ENCODE results near the gene DHX30. TPM values are rescaled to one million over a fixed set of nuclear protein-coding genes. Genes with fewer than 3 reads are reported as not detected.

The DHX30 gene
- polyA plus RNA-seq, 1 donor (not counting 4 experiments of a cell fraction or from before 2014, with no cell fraction given), result 28.3 TPM

GRCh38 chr3:47772788-47773187 is 30.1 kb upstream of the DHX30 start:
- dilution Hi-C loops (cut with MboI; ENCODE audit: extremely low pct_ligation_motif_present, low sequenced_read_pairs), result no loop called here
- Histone ChIP-seq H3K9me1 (ENCODE audit: control insufficient read depth, extremely low read depth, insufficient read depth, low read length) (no peaks in the 10 kb centered on the region), H3K79me2 (ENCODE audit: control insufficient read depth, insufficient read depth, low read length) (peaks cover 91% of the 10 kb centered on the region), H3K4me1 (ENCODE audit: control insufficient read depth, extremely low read depth, insufficient read depth, low read length) (no peaks in the 10 kb centered on the region), H3K27me3 (ENCODE audit: control insufficient read depth, extremely low read depth, insufficient read depth, low read length) (no peaks in the 10 kb centered on the region), H3K9ac (ENCODE audit: control insufficient read depth, extremely low read depth, insufficient read depth, low read length) (no peak overlapping the region), H2AFZ (ENCODE audit: control insufficient read depth, low read length) (no peak overlapping the region), H3K9me3 (ENCODE audit: control insufficient read depth, low read depth, low read length) (no peaks in the 10 kb centered on the region), H3K4me2 (ENCODE audit: control insufficient read depth, extremely low read depth, insufficient read depth, low read depth, low read length) (no peak overlapping the region), H4K20me1 (ENCODE audit: control insufficient read depth, extremely low read depth, insufficient read depth, low read length) (no peaks in the 10 kb centered on the region), H3K4me3 (ENCODE audit: control insufficient read depth in 2 of 3, extremely low read depth in 1 of 3, insufficient read depth in 2 of 3, low read depth in 1 of 3, low read length in 3 of 3) (no peak overlapping the region), H3K27ac (ENCODE audit: control insufficient read depth, insufficient read depth, low read length) (no peak overlapping the region), H3K36me3 (ENCODE audit: control insufficient read depth in 2 of 2, extremely low read depth in 1 of 2, insufficient read depth in 2 of 2, low read length in 2 of 2) (peaks cover 7 to 10% of the 10 kb centered on the region in 2 experiments)
- no peak for DNase-seq (ENCODE audit: low read depth, low spot score)
- FAIRE-seq, result no peak
- TF ChIP-seq EZH2 (IDR thresholded peaks at IDR 0.05; ENCODE audit: low read length), result no peak
- TF ChIP-seq, protein P1, sequence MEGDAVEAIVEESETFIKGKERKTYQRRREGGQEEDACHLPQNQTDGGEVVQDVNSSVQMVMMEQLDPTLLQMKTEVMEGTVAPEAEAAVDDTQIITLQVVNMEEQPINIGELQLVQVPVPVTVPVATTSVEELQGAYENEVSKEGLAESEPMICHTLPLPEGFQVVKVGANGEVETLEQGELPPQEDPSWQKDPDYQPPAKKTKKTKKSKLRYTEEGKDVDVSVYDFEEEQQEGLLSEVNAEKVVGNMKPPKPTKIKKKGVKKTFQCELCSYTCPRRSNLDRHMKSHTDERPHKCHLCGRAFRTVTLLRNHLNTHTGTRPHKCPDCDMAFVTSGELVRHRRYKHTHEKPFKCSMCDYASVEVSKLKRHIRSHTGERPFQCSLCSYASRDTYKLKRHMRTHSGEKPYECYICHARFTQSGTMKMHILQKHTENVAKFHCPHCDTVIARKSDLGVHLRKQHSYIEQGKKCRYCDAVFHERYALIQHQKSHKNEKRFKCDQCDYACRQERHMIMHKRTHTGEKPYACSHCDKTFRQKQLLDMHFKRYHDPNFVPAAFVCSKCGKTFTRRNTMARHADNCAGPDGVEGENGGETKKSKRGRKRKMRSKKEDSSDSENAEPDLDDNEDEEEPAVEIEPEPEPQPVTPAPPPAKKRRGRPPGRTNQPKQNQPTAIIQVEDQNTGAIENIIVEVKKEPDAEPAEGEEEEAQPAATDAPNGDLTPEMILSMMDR (optimal IDR thresholded peaks at IDR 0.05 in 1 of 3, IDR thresholded peaks at IDR 0.05 in 1 of 3, conservative IDR thresholded peaks at IDR 0.05 in 1 of 3; ENCODE audit: extremely low read depth in 1 of 3, insufficient read depth in 2 of 3, low read length in 3 of 3), result no peak

DNA sequence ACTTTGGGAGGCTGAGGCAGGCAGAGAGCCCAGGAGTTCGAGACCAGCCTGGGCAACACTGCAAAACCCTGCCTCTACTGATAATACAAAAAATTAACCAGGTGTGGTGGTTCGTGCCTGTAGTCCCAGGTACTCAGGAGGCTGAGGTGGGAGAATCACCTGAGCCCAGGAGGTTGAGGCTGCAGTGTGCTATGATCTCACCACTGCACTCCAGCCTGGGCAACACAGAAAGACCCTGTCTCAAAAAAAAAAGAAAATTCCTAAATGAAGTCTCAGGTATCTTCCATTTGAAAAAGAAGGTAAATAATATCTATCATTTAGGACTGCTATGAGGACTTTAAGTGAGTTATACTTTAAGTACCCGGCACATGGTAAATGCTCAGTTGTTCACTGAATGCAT is 24.2 kb upstream of the DHX30 start:
- Histone ChIP-seq H3K9ac (ENCODE audit: control insufficient read depth, extremely low read depth, insufficient read depth, low read length) (no peak overlapping the region), H3K27me3 (ENCODE audit: control insufficient read depth, extremely low read depth, insufficient read depth, low read length) (no peaks in the 10 kb centered on the region), H3K4me1 (ENCODE audit: control insufficient read depth, extremely low read depth, insufficient read depth, low read length) (peaks cover 19% of the 10 kb centered on the region), H3K4me2 (ENCODE audit: control insufficient read depth, extremely low read depth, insufficient read depth, low read depth, low read length) (peak overlapping the region; percentile 85), H3K79me2 (ENCODE audit: control insufficient read depth, insufficient read depth, low read length) (peaks cover 75% of the 10 kb centered on the region), H3K4me3 (ENCODE audit: control insufficient read depth in 2 of 3, extremely low read depth in 1 of 3, insufficient read depth in 2 of 3, low read depth in 1 of 3, low read length in 3 of 3) (no peak overlapping the region), H3K9me3 (ENCODE audit: control insufficient read depth, low read depth, low read length) (no peaks in the 10 kb centered on the region), H4K20me1 (ENCODE audit: control insufficient read depth, extremely low read depth, insufficient read depth, low read length) (no peaks in the 10 kb centered on the region), H3K36me3 (ENCODE audit: control insufficient read depth in 2 of 2, extremely low read depth in 1 of 2, insufficient read depth in 2 of 2, low read length in 2 of 2) (peaks cover 0 to 5% of the 10 kb centered on the region in 2 experiments), H2AFZ (ENCODE audit: control insufficient read depth, low read length) (no peak overlapping the region), H3K9me1 (ENCODE audit: control insufficient read depth, extremely low read depth, insufficient read depth, low read length) (no peaks in the 10 kb centered on the region), H3K27ac (ENCODE audit: control insufficient read depth, insufficient read depth, low read length) (no peak overlapping the region)
- TF ChIP-seq, protein P1 (optimal IDR thresholded peaks at IDR 0.05 in 1 of 3, IDR thresholded peaks at IDR 0.05 in 1 of 3, conservative IDR thresholded peaks at IDR 0.05 in 1 of 3; ENCODE audit: extremely low read depth in 1 of 3, insufficient read depth in 2 of 3, low read length in 3 of 3), result no peak
- TF ChIP-seq EZH2 (IDR thresholded peaks at IDR 0.05; ENCODE audit: low read length), result no peak
- DNase-seq (ENCODE audit: low read depth, low spot score) (no peak), FAIRE-seq (no peak)
- dilution Hi-C loops (cut with MboI; ENCODE audit: extremely low pct_ligation_motif_present, low sequenced_read_pairs), result no loop called here
